GM12864 (cell line): ENCODE data around the gene NSUN3.

Source experiments
- DNase-seq: peaks from one replicate; pipeline ENCODE4 v3.0.0-alpha.2; 2011; ENCODE audit warnings: low read depth
- H3K4me3 ChIP-seq: 2 replicates; pipeline ENCODE4 v1.5.1; 2011; ENCODE audit warnings: mild to moderate bottlenecking, low read depth, low read length, control low read depth
- TF ChIP-seq, protein P1 (sequence below): IDR thresholded peaks from 2 replicates; pipeline ENCODE4 v1.5.1; 2011; ENCODE audit warnings: low read depth, mild to moderate bottlenecking, moderate library complexity, low read length, control low read depth, inconsistent platforms; ENCODE audit errors: missing control alignments

The NSUN3 gene

DNA sequence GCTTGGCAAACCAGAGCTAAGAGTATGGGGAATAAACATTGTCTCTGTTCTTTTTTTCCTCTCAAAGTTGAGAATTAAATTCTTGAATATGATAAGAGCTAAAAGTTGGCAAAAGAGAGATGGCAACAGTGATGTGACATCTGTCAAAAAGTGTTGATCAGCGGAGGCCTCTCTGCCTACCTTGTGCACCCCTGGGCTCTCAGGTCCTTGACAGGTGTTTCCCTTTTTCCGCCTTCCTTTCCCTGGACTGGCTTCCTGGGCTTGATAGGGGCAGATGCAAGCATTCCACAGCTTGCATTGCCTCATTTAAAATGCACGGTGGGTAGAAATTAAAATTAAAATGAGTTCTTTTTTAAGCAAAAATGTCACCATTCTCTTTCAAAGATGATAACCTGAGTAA lies 84.2 kb downstream of the NSUN3 start:
- H3K4me3 ChIP-seq: no peak overlapping the region
- TF ChIP-seq, protein P1, sequence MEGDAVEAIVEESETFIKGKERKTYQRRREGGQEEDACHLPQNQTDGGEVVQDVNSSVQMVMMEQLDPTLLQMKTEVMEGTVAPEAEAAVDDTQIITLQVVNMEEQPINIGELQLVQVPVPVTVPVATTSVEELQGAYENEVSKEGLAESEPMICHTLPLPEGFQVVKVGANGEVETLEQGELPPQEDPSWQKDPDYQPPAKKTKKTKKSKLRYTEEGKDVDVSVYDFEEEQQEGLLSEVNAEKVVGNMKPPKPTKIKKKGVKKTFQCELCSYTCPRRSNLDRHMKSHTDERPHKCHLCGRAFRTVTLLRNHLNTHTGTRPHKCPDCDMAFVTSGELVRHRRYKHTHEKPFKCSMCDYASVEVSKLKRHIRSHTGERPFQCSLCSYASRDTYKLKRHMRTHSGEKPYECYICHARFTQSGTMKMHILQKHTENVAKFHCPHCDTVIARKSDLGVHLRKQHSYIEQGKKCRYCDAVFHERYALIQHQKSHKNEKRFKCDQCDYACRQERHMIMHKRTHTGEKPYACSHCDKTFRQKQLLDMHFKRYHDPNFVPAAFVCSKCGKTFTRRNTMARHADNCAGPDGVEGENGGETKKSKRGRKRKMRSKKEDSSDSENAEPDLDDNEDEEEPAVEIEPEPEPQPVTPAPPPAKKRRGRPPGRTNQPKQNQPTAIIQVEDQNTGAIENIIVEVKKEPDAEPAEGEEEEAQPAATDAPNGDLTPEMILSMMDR: no peak
- DNase-seq: no peak

DNA sequence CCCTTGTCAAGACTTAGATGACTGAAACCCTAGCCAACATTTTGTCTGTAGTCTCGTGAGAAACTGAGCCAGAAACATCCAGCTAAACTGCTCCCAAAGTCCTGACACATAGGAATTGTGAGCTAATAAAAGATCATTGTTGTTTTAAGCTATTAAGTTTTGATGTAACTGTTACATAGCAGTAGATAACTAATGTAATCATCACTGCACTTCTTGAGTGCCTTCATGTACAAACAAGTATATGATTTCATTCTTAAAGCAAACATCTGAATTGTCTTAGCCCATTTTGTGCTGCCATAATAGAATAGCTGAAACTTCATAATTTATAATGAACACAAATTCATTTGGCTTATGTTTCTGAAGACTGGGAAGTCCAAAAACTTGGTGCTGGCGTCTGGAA lies 87.3 kb downstream of the NSUN3 start:
- H3K4me3 ChIP-seq: no peak overlapping the region
- DNase-seq: no peak
- TF ChIP-seq, protein P1: no peak

- DNase-seq: no peak
- no peak overlapping the region for H3K4me3 ChIP-seq
- TF ChIP-seq, protein P1: no peak
Observed at GRCh38 chr3:94156626-94157025, 93.8 kb downstream of the NSUN3 start.

DNA sequence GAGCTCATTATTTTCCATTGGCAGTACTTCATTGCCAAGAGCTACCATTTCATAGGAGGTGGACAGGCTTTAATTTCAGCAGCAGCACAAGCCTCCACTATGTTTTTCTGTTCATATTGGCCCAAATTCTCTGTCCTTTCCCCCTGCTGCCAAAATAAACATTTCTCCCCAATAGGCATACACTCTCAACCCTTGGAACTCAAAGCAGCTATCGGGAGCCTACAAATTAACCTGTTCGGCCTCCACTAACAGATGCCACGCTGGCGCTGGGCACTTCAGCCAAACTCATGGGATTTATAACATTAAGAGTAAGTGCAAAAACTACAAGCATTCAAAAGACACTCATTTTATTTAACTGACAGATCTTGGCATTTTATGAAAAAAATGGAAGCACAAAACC lies 95.7 kb downstream of the NSUN3 start:
- H3K4me3 ChIP-seq: no peak overlapping the region
- TF ChIP-seq, protein P1: no peak
- DNase-seq: no peak

GRCh38 chr3:94159062-94159828 lies 96.4 kb downstream of the NSUN3 start:
- DNase-seq: no peak
- H3K4me3 ChIP-seq: no peak overlapping the region
- TF ChIP-seq, protein P1: no peak

- no peak for DNase-seq
- TF ChIP-seq, protein P1: no peak
- H3K4me3 ChIP-seq: no peak overlapping the region
Observed at GRCh38 chr3:94162700-94163099, 99.8 kb downstream of the NSUN3 start.

- TF ChIP-seq, protein P1: no peak
- DNase-seq: no peak
- H3K4me3 ChIP-seq: no peak overlapping the region
Observed at GRCh38 chr3:94167346-94167745, 104.5 kb downstream of the NSUN3 start.
